ENCODE data around the gene SLC37A3.

DNA sequence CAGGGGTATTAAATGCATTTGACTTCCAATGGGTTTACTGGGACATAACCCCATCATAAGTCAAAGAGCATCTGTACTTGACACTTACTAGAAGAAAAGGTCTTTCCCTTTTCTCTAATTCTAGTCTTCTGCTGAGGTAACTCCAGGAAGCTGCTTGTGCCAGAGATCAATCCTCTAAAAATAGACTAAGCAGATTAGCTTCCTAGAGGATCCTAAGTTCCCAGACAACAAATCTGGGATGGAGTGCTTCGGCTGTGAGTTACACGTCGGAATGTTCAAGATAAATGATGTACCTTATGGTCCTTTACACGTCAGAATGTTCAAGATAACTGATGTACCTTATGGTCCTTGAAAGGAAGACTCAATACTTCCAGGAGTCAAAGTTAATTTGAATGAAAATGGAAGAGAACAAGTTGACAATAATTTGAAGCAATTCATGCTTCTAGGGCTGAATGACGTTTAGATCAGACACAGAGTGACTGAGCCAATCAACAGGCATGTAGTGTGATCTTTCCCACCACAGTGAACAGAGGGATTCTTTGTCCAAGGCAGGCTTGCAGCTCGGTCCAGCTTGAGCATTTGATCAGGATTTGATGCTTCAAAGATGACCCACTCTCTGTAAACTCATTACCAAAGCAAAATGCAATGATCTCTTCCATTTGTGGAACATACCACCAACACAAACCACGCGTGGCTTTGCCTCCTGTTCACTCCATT is 63.8 kb downstream of the SLC37A3 start:
- TF ChIP-seq EZH2phosphoT487 (IDR thresholded peaks at IDR 0.05) (no peak), CTCF (IDR thresholded peaks at IDR 0.05) (no peak)
